HG02943 (cell line): Measurements from ENCODE around the gene ZNF530.

ENCODE experiments used
- ATAC-seq: cut with Tn5 transposase; IDR thresholded peaks from one replicate; pipeline ENCODE4 v1.9.1; 2021; ENCODE audit warnings: mild to moderate bottlenecking, low read depth, moderate library complexity; ENCODE audit not compliant: unreplicated experiment

Gene ZNF530

GRCh38 chr19:57613941-57614743 lies 14.5 kb downstream of the ZNF530 start, which contains the start of gene ZNF134:
TSS of gene ZNF134 (plus strand) at chr19:57614242. CDS start at chr19:57619469, 5,227 bp downstream.
- ATAC-seq, result peak; percentile 90

GRCh38 chr19:57615346-57615745 lies 15.7 kb downstream of the ZNF530 start:
- ATAC-seq, result no peak

GRCh38 chr19:57620673-57621348 lies 21.1 kb downstream of the ZNF530 start:
- no peak for ATAC-seq

GRCh38 chr19:57623091-57623490 lies 23.4 kb downstream of the ZNF530 start:
- no peak for ATAC-seq

GRCh38 chr19:57632987-57633831 lies 33.5 kb downstream of the ZNF530 start, which contains the start of gene ZNF211:
TSS of gene ZNF211 (plus strand) at chr19:57633168. CDS start at chr19:57633347, 179 bp downstream.
- peak; percentile 92 for ATAC-seq

- ATAC-seq, result no peak
Measured at GRCh38 chr19:57633832-57634131, 34.1 kb downstream of the ZNF530 start.

- ATAC-seq, result no peak
Measured at GRCh38 chr19:57637379-57637778, 37.7 kb downstream of the ZNF530 start.

- ATAC-seq, result no peak
Measured at GRCh38 chr19:57641715-57642234, 42.1 kb downstream of the ZNF530 start.

- ATAC-seq, result no peak
Measured at GRCh38 chr19:57642396-57643046, 42.8 kb downstream of the ZNF530 start.

- ATAC-seq, result no peak
Measured at GRCh38 chr19:57643734-57644133, 44.0 kb downstream of the ZNF530 start.

- no peak for ATAC-seq
Measured at GRCh38 chr19:57648331-57649003, 48.8 kb downstream of the ZNF530 start.

- no peak for ATAC-seq
Measured at GRCh38 chr19:57651654-57651996, 51.9 kb downstream of the ZNF530 start.

GRCh38 chr19:57653689-57654088 lies 54.0 kb downstream of the ZNF530 start:
- ATAC-seq, result no peak

GRCh38 chr19:57655443-57655842 lies 55.8 kb downstream of the ZNF530 start:
- ATAC-seq, result no peak

GRCh38 chr19:57656346-57656745 lies 56.7 kb downstream of the ZNF530 start:
- ATAC-seq, result no peak
